Activated CD4-positive, alpha-beta memory T cell treated with anti-CD3 and anti-CD28 coated beads for 36 hours (primary cell): ENCODE data around the gene JUP. TPM values are rescaled to one million over a fixed set of nuclear protein-coding genes. Genes with fewer than 3 reads are reported as not detected.

Experiments
- CTCF ChIA-PET: fragments of 350-600 bp; sonication (Branson Sonifier 250); formaldehyde crosslinking; loops from one replicate; lab custom pipeline; 2021; ENCODE audit warnings: antibody characterized with exemption, inconsistent platforms; lab: Charles Lee
- POLR2A ChIA-PET: fragments of 350-600 bp; sonication (Branson Sonifier 250); formaldehyde crosslinking; loops from one replicate; lab custom pipeline; 2021; ENCODE audit warnings: antibody characterized with exemption; lab: Charles Lee
- DNase-seq: peaks from one replicate; pipeline ENCODE4 v3.0.0-alpha.2; 2020
- H3K27ac Mint-ChIP-seq: one replicate; pipeline ENCODE4 v1.8.0; 2021; ENCODE audit warnings: mixed read lengths
- H3K27me3 Mint-ChIP-seq: one replicate; pipeline ENCODE4 v1.8.0; 2021; ENCODE audit warnings: mixed read lengths
- H3K36me3 Mint-ChIP-seq: one replicate; pipeline ENCODE4 v1.8.0; 2021; ENCODE audit warnings: mixed read lengths
- H3K4me1 Mint-ChIP-seq: one replicate; pipeline ENCODE4 v1.8.0; 2021; ENCODE audit warnings: low read depth, mixed read lengths
- H3K4me3 Mint-ChIP-seq: one replicate; pipeline ENCODE4 v1.8.0; 2021; ENCODE audit warnings: mild to moderate bottlenecking, mixed read lengths
- H3K9me3 Mint-ChIP-seq: one replicate; pipeline ENCODE4 v1.8.0; 2021; ENCODE audit warnings: mixed read lengths
- intact Hi-C: fragments of 100-400 bp; cut with micrococcal nuclease; formaldehyde crosslinking; loops from one replicate; pipeline ENCODE4 v1.15.1; 2023
- total RNA-seq, 2 experiments: library from RNA; stranded (reverse); gene quantifications; one replicate each; pipeline ENCODE4 v1.2.3, GENCODE V29; 2021

The JUP gene
- total RNA-seq, 2 experiments from 2014 or later, result 0.12 to 0.29 TPM

- intact Hi-C loops, result no loop called here
- no peaks in the 10 kb centered on the region for H3K9me3 Mint-ChIP-seq
- H3K4me1 Mint-ChIP-seq, result no peaks in the 10 kb centered on the region
- ChIA-PET POLR2A (no interaction called here), CTCF (no interaction called here)
- peaks cover 6% of the 10 kb centered on the region for H3K27me3 Mint-ChIP-seq
- no peak for DNase-seq
- H3K4me3 Mint-ChIP-seq, result no peak overlapping the region
- no peaks in the 10 kb centered on the region for H3K36me3 Mint-ChIP-seq
- H3K27ac Mint-ChIP-seq, result no peak overlapping the region
These were observed 10.9 kb downstream of the JUP start for GRCh38 chr17:41775394-41776226.

- ChIA-PET POLR2A (no interaction called here), CTCF (interaction anchor here (1.1 kb wide), 1 partner anchor 13 kb away, joined by 4 read pairs; the partner anchor contains the start of gene JUP)
- intact Hi-C loops, result no loop called here
- H3K36me3 Mint-ChIP-seq, result no peaks in the 10 kb centered on the region
- H3K27me3 Mint-ChIP-seq, result peaks cover 6% of the 10 kb centered on the region
- H3K4me3 Mint-ChIP-seq, result no peak overlapping the region
- no peaks in the 10 kb centered on the region for H3K9me3 Mint-ChIP-seq
- DNase-seq, result no peak
- H3K27ac Mint-ChIP-seq, result no peak overlapping the region
- no peaks in the 10 kb centered on the region for H3K4me1 Mint-ChIP-seq
These were observed 12.7 kb downstream of the JUP start for GRCh38 chr17:41773731-41774193.

GRCh38 chr17:41773190-41773588 is 13.3 kb downstream of the JUP start:
- ChIA-PET POLR2A (no interaction called here), CTCF (interaction anchor here (1.1 kb wide), 1 partner anchor 13 kb away, joined by 4 read pairs; the partner anchor contains the start of gene JUP)
- Mint-ChIP-seq H3K4me3 (no peak overlapping the region), H3K36me3 (no peaks in the 10 kb centered on the region), H3K9me3 (no peaks in the 10 kb centered on the region), H3K27me3 (peaks cover 6% of the 10 kb centered on the region), H3K27ac (no peak overlapping the region), H3K4me1 (no peaks in the 10 kb centered on the region)
- DNase-seq, result no peak
- intact Hi-C loops, result no loop called here

- no peak overlapping the region for H3K27ac Mint-ChIP-seq
- no peak overlapping the region for H3K4me3 Mint-ChIP-seq
- POLR2A ChIA-PET, result no interaction called here
- H3K4me1 Mint-ChIP-seq, result no peaks in the 10 kb centered on the region
- no peaks in the 10 kb centered on the region for H3K9me3 Mint-ChIP-seq
- no peaks in the 10 kb centered on the region for H3K36me3 Mint-ChIP-seq
- H3K27me3 Mint-ChIP-seq, result peaks cover 6% of the 10 kb centered on the region
- no peak for DNase-seq
- CTCF ChIA-PET, result no interaction called here
- intact Hi-C loops, result no loop called here
These were observed 13.8 kb downstream of the JUP start for GRCh38 chr17:41772586-41773189.

GRCh38 chr17:41772218-41772585 is 14.3 kb downstream of the JUP start:
- Mint-ChIP-seq H3K27me3 (peaks cover 6% of the 10 kb centered on the region), H3K27ac (no peak overlapping the region), H3K36me3 (no peaks in the 10 kb centered on the region), H3K4me1 (no peaks in the 10 kb centered on the region), H3K4me3 (no peak overlapping the region), H3K9me3 (no peaks in the 10 kb centered on the region)
- CTCF ChIA-PET, result no interaction called here
- POLR2A ChIA-PET, result no interaction called here
- intact Hi-C loops, result no loop called here
- no peak for DNase-seq

- POLR2A ChIA-PET, result no interaction called here
- DNase-seq, result no peak
- intact Hi-C loops, result no loop called here
- Mint-ChIP-seq H3K4me3 (no peak overlapping the region), H3K4me1 (no peaks in the 10 kb centered on the region), H3K36me3 (no peaks in the 10 kb centered on the region), H3K27ac (no peak overlapping the region), H3K9me3 (no peaks in the 10 kb centered on the region), H3K27me3 (peaks cover 6% of the 10 kb centered on the region)
- CTCF ChIA-PET, result no interaction called here
These were observed 14.9 kb downstream of the JUP start for GRCh38 chr17:41771389-41772206.

- H3K4me1 Mint-ChIP-seq, result no peaks in the 10 kb centered on the region
- POLR2A ChIA-PET, result no interaction called here
- no peak overlapping the region for H3K27ac Mint-ChIP-seq
- no peaks in the 10 kb centered on the region for H3K36me3 Mint-ChIP-seq
- peaks cover 6% of the 10 kb centered on the region for H3K27me3 Mint-ChIP-seq
- CTCF ChIA-PET, result interaction anchor here (2.0 kb wide), 1 partner anchor 33 kb away, joined by 5 read pairs; no protein-coding TSS in a partner anchor
- DNase-seq, result no peak
- H3K4me3 Mint-ChIP-seq, result no peak overlapping the region
- intact Hi-C loops, result no loop called here
- no peaks in the 10 kb centered on the region for H3K9me3 Mint-ChIP-seq
These were observed 16.5 kb downstream of the JUP start for GRCh38 chr17:41769985-41770384.

- H3K4me1 Mint-ChIP-seq, result no peaks in the 10 kb centered on the region
- no peak overlapping the region for H3K4me3 Mint-ChIP-seq
- ChIA-PET POLR2A (no interaction called here), CTCF (interaction anchor here (2.0 kb wide), 1 partner anchor 32 kb away, joined by 5 read pairs; no protein-coding TSS in a partner anchor)
- H3K27me3 Mint-ChIP-seq, result peaks cover 6% of the 10 kb centered on the region
- no peak for DNase-seq
- no peaks in the 10 kb centered on the region for H3K9me3 Mint-ChIP-seq
- H3K36me3 Mint-ChIP-seq, result no peaks in the 10 kb centered on the region
- intact Hi-C loops, result no loop called here
- no peak overlapping the region for H3K27ac Mint-ChIP-seq
These were observed 17.1 kb downstream of the JUP start for GRCh38 chr17:41769346-41769862.

GRCh38 chr17:41768682-41769288 is 17.7 kb downstream of the JUP start:
- Mint-ChIP-seq H3K9me3 (no peaks in the 10 kb centered on the region), H3K27ac (no peak overlapping the region), H3K36me3 (no peaks in the 10 kb centered on the region), H3K4me1 (no peaks in the 10 kb centered on the region), H3K27me3 (peaks cover 4% of the 10 kb centered on the region), H3K4me3 (no peak overlapping the region)
- intact Hi-C loops, result no loop called here
- CTCF ChIA-PET, result interaction anchor here (2.0 kb wide), 1 partner anchor 31 kb away, joined by 5 read pairs; no protein-coding TSS in a partner anchor
- POLR2A ChIA-PET, result no interaction called here
- no peak for DNase-seq

GRCh38 chr17:41767324-41768042 is 19.0 kb downstream of the JUP start:
- H3K9me3 Mint-ChIP-seq, result no peaks in the 10 kb centered on the region
- ChIA-PET POLR2A (no interaction called here), CTCF (no interaction called here)
- intact Hi-C loops, result no loop called here
- no peaks in the 10 kb centered on the region for H3K36me3 Mint-ChIP-seq
- DNase-seq, result no peak
- H3K4me1 Mint-ChIP-seq, result no peaks in the 10 kb centered on the region
- no peak overlapping the region for H3K4me3 Mint-ChIP-seq
- no peak overlapping the region for H3K27ac Mint-ChIP-seq
- H3K27me3 Mint-ChIP-seq, result peaks cover 1% of the 10 kb centered on the region

- no peaks in the 10 kb centered on the region for H3K27me3 Mint-ChIP-seq
These were observed 20.4 kb downstream of the JUP start for GRCh38 chr17:41766135-41766534.

More at GRCh38 chr17:41766135-41766534, 20.4 kb downstream of the JUP start:
- POLR2A ChIA-PET, result no interaction called here
- intact Hi-C loops, result no loop called here
- no peak overlapping the region for H3K4me3 Mint-ChIP-seq
- CTCF ChIA-PET, result interaction anchor here (1.5 kb wide), 1 partner anchor 35 kb away, joined by 4 read pairs; no protein-coding TSS in a partner anchor
- no peak for DNase-seq
- H3K27ac Mint-ChIP-seq, result no peak overlapping the region
- no peaks in the 10 kb centered on the region for H3K36me3 Mint-ChIP-seq
- H3K4me1 Mint-ChIP-seq, result no peaks in the 10 kb centered on the region
- H3K9me3 Mint-ChIP-seq, result no peaks in the 10 kb centered on the region
